Right hindlimb (tissue), 1 donor: ENCODE measurements around the gene ZBTB7C.

Source experiments
- DNase-seq: peaks from one replicate; pipeline ENCODE4 v3.0.0-alpha.2; 2018

Gene ZBTB7C

GRCh38 chr18:48028081-48028480, 381.1 kb downstream of the ZBTB7C start:
- peak; percentile 12 for DNase-seq

GRCh38 chr18:48027401-48027963, 381.7 kb downstream of the ZBTB7C start:
- DNase-seq: peak; percentile 43

- DNase-seq: peak; percentile 4
Observed at GRCh38 chr18:48026216-48026615, 383.0 kb downstream of the ZBTB7C start.

- peak; percentile 12 for DNase-seq
Observed at GRCh38 chr18:48024881-48025660, 384.1 kb downstream of the ZBTB7C start.

- peak; percentile 20 for DNase-seq
Observed at GRCh38 chr18:48024009-48024512, 385.1 kb downstream of the ZBTB7C start.

- peak; percentile 67 for DNase-seq
Observed at GRCh38 chr18:48023334-48024008, 385.7 kb downstream of the ZBTB7C start.

GRCh38 chr18:48022531-48023329, 386.5 kb downstream of the ZBTB7C start:
- DNase-seq: peak; percentile 22

GRCh38 chr18:48022021-48022420, 387.2 kb downstream of the ZBTB7C start:
- peak; percentile 17 for DNase-seq

- peak; percentile 7 for DNase-seq
Observed at GRCh38 chr18:48021273-48021914, 387.8 kb downstream of the ZBTB7C start.

GRCh38 chr18:48020337-48021250, 388.6 kb downstream of the ZBTB7C start:
- DNase-seq: peak; percentile 9

GRCh38 chr18:48019557-48020325, 389.4 kb downstream of the ZBTB7C start:
- DNase-seq: peak; percentile 9

- DNase-seq: no peak
Observed at GRCh38 chr18:48018851-48019250, 390.3 kb downstream of the ZBTB7C start.

GRCh38 chr18:48017635-48018034, 391.5 kb downstream of the ZBTB7C start:
- peak; percentile 16 for DNase-seq

- DNase-seq: no peak
Observed at GRCh38 chr18:48013162-48013561, 396.0 kb downstream of the ZBTB7C start.

GRCh38 chr18:48011926-48012465, 397.2 kb downstream of the ZBTB7C start:
- peak; percentile 4 for DNase-seq

- peak; percentile 4 for DNase-seq
Observed at GRCh38 chr18:48010264-48010663, 398.9 kb downstream of the ZBTB7C start.

GRCh38 chr18:48009116-48009745, 400.0 kb downstream of the ZBTB7C start:
- DNase-seq: peak; percentile 20

GRCh38 chr18:48007955-48008701, 401.1 kb downstream of the ZBTB7C start:
- DNase-seq: peak; percentile 87

- DNase-seq: peak; percentile 18
Observed at GRCh38 chr18:48007381-48007780, 401.8 kb downstream of the ZBTB7C start.
